Body of pancreas (tissue), 4 donors: ENCODE data around the gene EIF2B5. TPM values are rescaled to one million over a fixed set of nuclear protein-coding genes. Genes with fewer than 3 reads are reported as not detected.

Experiments used
- ATAC-seq: fragments of 150-250 bp; one replicate; pipeline ENCODE4 v1.9.1; 2016
- DNase-seq, 4 donors: peaks; one replicate each; pipeline ENCODE4 v3.0.0-alpha.2; 2019
- H3K27ac ChIP-seq, 4 donors: fragments of 200-600 bp; sonication (generic); 1 replicate in 3 of 4; 2 replicates in 1 of 4; pipeline versions ENCODE4 v1.5.1 to v1.6.1; 2016 to 2019; ENCODE audit warnings: mild to moderate bottlenecking in 1 of 4, mixed read lengths in 1 of 4, moderate library complexity in 1 of 4
- H3K27me3 ChIP-seq, 2 donors: fragments of 200-600 bp; sonication (generic); one replicate each; pipeline ENCODE4 v1.6.0; 2016; ENCODE audit warnings: mild to moderate bottlenecking in 1 of 2
- H3K36me3 ChIP-seq, 2 donors: fragments of 200-600 bp; sonication (generic); replicated peaks in 1 of 2; 2 replicates each; pipeline ENCODE4 v1.5.1; 2016; ENCODE audit warnings: low read depth in 2 of 2; ENCODE audit not compliant: insufficient read depth in 1 of 2
- H3K4me1 ChIP-seq: fragments of 200-600 bp; sonication (generic); one replicate; pipeline ENCODE4 v1.6.0; 2016
- H3K4me3 ChIP-seq, 2 donors: fragments of 200-600 bp; sonication (generic); 1 replicate in 1 of 2; 2 replicates in 1 of 2; pipeline ENCODE4 v1.5.1; 2016 to 2019
- H3K9me3 ChIP-seq, 3 donors: fragments of 200-600 bp; sonication (generic); 1 replicate in 2 of 3; 2 replicates in 1 of 3; pipeline ENCODE4 v1.5.1; 2016
- POLR2A ChIP-seq, 3 donors: fragments of 450-650 bp; IDR thresholded peaks; one replicate each; pipeline ENCODE4 v1.6.1; 2016; ENCODE audit warnings: antibody characterized with exemption in 3 of 3, mild to moderate bottlenecking in 2 of 3
- WGBS, 2 donors: methylation state at CpG; one replicate each; pipeline ENCODE4 v1.1.5; 2017; 5-methylcytosine and 5-hydroxymethylcytosine counted together
- intact Hi-C: fragments of 100-400 bp; cut with DNase I; formaldehyde crosslinking; loops from one replicate; pipeline ENCODE4 v1.15.1; 2023
- total RNA-seq, 2 donors: library from RNA; depleted of rRNA; stranded (reverse); fragments of >200 nt; gene quantifications; one replicate each; pipeline ENCODE4 v1.1.0, GENCODE V29; 2016
- TF ChIP-seq, protein P1 (sequence below), 7 experiments: fragments of 450-650 bp in 4 of 7; fragments of 200-600 bp in 3 of 7; sonication (generic) in 3 of 7; IDR thresholded peaks; one replicate each; pipeline ENCODE4 v1.5.1; 2016 to 2019; ENCODE audit warnings: antibody characterized with exemption in 7 of 7

EIF2B5 gene
- total RNA-seq, 2 donors from 2014 or later, result 9.9 to 21.8 TPM

DNA sequence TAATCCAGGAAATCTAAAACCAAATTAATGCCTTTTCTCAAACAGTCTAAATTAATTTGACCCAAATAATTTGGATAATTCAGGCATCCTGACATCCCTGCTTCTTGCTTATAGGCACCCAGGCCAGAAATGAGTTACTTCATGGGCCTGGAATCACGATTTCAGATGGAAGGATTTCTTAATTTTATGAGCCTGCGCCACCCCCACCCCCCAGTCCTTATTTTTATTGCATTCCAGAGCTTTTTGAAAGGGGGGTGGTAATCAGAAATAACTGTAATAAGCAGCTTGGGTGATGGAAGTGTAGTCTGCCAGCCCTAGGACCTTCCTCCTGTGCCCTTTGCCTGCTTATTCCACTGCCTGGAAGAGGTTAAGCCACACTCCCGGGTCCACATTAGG is 40.8 kb downstream of the EIF2B5 start:
- Histone ChIP-seq H3K36me3 (peaks cover 0 to 16% of the 10 kb centered on the region in 2 donors), H3K9me3 (no peaks in the 10 kb centered on the region), H3K4me1 (peaks cover 34% of the 10 kb centered on the region), H3K27me3 (no peaks in the 10 kb centered on the region), H3K4me3 (peak overlapping the region in 1 of 2 donors; percentile 92), H3K27ac (peak overlapping the region in 3 of 4 donors; percentile 47 to 84 (median 73))
- WGBS, 2 donors, result 46 to 54% methylated on average over 3 of the region's 3 CpGs
- no peak for DNase-seq
- ATAC-seq, result no peak
- TF ChIP-seq POLR2A (IDR thresholded peaks at IDR 0.05), result no peak
- TF ChIP-seq, protein P1, sequence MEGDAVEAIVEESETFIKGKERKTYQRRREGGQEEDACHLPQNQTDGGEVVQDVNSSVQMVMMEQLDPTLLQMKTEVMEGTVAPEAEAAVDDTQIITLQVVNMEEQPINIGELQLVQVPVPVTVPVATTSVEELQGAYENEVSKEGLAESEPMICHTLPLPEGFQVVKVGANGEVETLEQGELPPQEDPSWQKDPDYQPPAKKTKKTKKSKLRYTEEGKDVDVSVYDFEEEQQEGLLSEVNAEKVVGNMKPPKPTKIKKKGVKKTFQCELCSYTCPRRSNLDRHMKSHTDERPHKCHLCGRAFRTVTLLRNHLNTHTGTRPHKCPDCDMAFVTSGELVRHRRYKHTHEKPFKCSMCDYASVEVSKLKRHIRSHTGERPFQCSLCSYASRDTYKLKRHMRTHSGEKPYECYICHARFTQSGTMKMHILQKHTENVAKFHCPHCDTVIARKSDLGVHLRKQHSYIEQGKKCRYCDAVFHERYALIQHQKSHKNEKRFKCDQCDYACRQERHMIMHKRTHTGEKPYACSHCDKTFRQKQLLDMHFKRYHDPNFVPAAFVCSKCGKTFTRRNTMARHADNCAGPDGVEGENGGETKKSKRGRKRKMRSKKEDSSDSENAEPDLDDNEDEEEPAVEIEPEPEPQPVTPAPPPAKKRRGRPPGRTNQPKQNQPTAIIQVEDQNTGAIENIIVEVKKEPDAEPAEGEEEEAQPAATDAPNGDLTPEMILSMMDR (IDR thresholded peaks at IDR 0.05), result no peak
- intact Hi-C loops, result no loop called here

DNA sequence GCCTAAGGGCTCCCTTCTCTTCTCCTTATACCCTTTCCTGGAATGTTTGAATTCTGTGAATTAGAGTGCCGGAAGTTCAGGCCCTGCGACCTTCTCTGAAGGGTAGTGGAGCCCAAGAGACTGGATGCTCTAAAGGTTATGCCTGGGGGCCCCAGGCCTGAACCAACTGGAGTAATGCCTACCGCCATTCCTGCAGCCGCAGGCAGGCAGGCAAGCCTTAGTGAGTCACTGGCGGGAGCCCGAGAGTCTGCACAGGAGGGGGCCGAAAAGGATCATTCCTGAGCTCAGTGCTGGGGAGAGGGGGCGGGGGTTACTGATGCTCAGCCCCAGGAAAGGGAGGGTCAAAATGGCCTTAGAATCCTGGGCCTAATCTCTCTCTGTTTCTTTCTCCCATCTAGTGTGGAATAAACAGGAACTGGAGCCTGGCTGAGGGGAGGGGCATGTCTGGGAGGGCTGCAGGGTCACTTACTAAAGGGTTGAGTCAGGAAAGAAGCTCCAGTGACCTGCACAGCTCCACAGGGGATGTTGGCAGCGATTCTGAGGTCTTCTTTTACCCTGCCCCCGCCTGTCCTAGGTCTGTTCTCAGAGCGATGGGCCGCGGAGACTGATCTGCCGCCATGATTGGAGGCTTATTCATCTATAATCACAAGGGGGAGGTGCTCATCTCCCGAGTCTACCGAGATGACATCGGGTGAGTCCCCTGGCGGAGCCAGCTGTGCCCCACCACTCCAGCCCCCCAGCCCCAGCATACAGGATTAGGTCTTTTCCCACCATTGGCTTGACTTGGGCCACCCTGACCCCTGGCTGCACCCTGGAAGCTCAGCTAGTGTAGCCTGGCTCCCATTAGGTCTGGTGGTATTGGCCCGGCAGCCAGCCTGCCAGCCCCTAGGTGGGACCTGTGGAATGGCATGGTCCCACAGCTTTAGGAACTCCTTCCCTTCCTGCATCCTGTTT is 41.5 kb downstream of the EIF2B5 start:
- no peak for ATAC-seq
- H3K4me3 ChIP-seq, result no peak overlapping the region
- peaks cover 1 to 22% of the 10 kb centered on the region in 2 donors for H3K36me3 ChIP-seq
- H3K27ac ChIP-seq, result peak overlapping the region in 3 of 4 donors; percentile 47 to 84 (median 73)
- peak in 3 of 4 donors; percentile 46 to 64 (median 47) for DNase-seq
- intact Hi-C loops, result no loop called here
- TF ChIP-seq, protein P1 (IDR thresholded peaks at IDR 0.05), result no peak
- peak in 1 of 3 donors; percentile 13 for TF ChIP-seq POLR2A (IDR thresholded peaks at IDR 0.05)
- 70 to 73% methylated on average over 15 to 19 of the region's 19 CpGs for WGBS, 2 donors
- H3K4me1 ChIP-seq, result peaks cover 34% of the 10 kb centered on the region
- H3K9me3 ChIP-seq, result no peaks in the 10 kb centered on the region
- H3K27me3 ChIP-seq, result no peaks in the 10 kb centered on the region

DNA sequence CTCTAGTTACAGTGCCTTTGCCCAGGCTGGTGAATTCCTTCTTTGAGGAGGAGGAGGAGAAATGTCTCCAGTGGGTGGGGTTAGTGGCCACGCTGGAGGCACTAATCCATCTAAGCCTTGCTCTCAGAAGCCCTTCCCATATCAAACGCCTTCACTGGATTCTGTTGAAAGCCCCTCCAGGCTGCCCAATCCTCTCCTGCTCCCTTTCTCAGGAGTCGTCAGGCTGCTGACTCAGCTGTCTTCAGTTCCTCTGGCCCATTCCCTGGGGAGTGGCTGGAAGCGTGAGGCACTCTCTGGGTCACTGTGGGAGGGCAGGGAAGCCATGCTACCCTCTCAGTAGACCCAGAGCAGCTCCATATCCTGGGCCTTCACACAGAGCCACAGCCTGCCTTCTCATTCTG is 42.2 kb downstream of the EIF2B5 start:
- DNase-seq (no peak), ATAC-seq (no peak)
- intact Hi-C loops, result no loop called here
- 63 to 66% methylated on average over 2 to 4 of the region's 4 CpGs for WGBS, 2 donors
- Histone ChIP-seq H3K27ac (peak overlapping the region in 2 of 4 donors; percentile 47 to 84), H3K4me1 (peaks cover 34% of the 10 kb centered on the region), H3K36me3 (peaks cover 8 to 29% of the 10 kb centered on the region in 2 donors), H3K4me3 (no peak overlapping the region), H3K9me3 (no peaks in the 10 kb centered on the region), H3K27me3 (no peaks in the 10 kb centered on the region)
- no peak for TF ChIP-seq POLR2A (IDR thresholded peaks at IDR 0.05)
- TF ChIP-seq, protein P1 (IDR thresholded peaks at IDR 0.05), result no peak

DNA sequence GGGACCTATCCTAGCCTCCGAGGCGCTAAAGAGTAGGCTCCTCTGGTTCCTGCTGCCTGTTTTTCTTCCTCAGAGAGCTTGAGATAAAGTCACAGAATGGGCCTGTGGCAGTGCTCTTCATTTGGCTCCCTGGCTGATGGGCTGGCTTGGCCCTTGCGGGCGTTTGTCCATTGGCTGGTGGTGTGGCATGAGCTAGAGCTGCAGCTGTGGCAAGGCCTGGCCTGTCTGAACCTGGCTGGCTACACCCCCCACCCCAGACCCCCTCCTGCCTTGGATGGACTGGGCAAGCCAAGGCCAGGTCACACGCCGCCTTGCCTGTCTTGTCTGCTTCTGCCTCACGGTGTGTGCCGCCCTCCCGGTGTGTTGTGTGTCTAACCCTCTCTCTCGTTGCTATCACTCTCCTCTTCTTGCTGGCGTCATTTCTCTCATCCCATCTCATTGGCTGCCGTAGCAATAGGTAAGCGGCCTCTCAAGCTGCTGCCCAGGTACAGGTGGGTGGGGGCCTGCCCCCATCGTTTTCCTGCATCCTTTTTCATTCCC is 42.7 kb downstream of the EIF2B5 start:
- 86 to 90% methylated on average over 12 to 14 of the region's 14 CpGs for WGBS, 2 donors
- H3K4me3 ChIP-seq, result no peak overlapping the region
- no peak overlapping the region for H3K27ac ChIP-seq
- intact Hi-C loops, result no loop called here
- DNase-seq, result no peak
- no peak for ATAC-seq
- H3K36me3 ChIP-seq, result peaks cover 8 to 34% of the 10 kb centered on the region in 2 donors
- peaks cover 34% of the 10 kb centered on the region for H3K4me1 ChIP-seq
- H3K9me3 ChIP-seq, result no peaks in the 10 kb centered on the region
- TF ChIP-seq, protein P1 (IDR thresholded peaks at IDR 0.05), result no peak
- TF ChIP-seq POLR2A (IDR thresholded peaks at IDR 0.05), result no peak
- no peaks in the 10 kb centered on the region for H3K27me3 ChIP-seq
